WTC11 (cell line): ENCODE results near the gene PTPRC. TPM values are rescaled to one million over a fixed set of nuclear protein-coding genes. Genes with fewer than 3 reads are reported as not detected.

Experiments
- ATAC-seq: fragments of 200-7000 bp; cut with Tn5 transposase; 2 replicates; pipeline ENCODE4 v1.10.0; 2021; ENCODE audit warnings: mild to moderate bottlenecking, moderate library complexity
- CTCF ChIA-PET: fragments of 300-600 bp; sonication (Branson Sonifier 250); formaldehyde crosslinking; loops from one replicate; lab custom pipeline; 2021; ENCODE audit warnings: antibody characterized with exemption; lab: Charles Lee
- POLR2A ChIA-PET: fragments of 350-600 bp; sonication (Branson Sonifier 250); formaldehyde crosslinking; loops from one replicate; lab custom pipeline; 2021; ENCODE audit warnings: antibody characterized with exemption; lab: Charles Lee
- DNase-seq: peaks from one replicate; pipeline ENCODE4 v3.0.0; 2021; ENCODE audit warnings: low spot score
- H3K27ac Mint-ChIP-seq: 2 replicates; pipeline ENCODE4 v1.8.0; 2021; ENCODE audit warnings: mixed read lengths
- H3K27me3 Mint-ChIP-seq: 2 replicates; pipeline ENCODE4 v1.8.0; 2021; ENCODE audit warnings: low read depth, mild to moderate bottlenecking, moderate library complexity, mixed read lengths
- H3K36me3 Mint-ChIP-seq: 2 replicates; pipeline ENCODE4 v1.8.0; 2021; ENCODE audit warnings: mixed read lengths
- H3K4me1 Mint-ChIP-seq: 2 replicates; pipeline ENCODE4 v1.8.0; 2022; ENCODE audit warnings: mixed read lengths
- H3K4me3 Mint-ChIP-seq: 2 replicates; pipeline ENCODE4 v1.8.0; 2021; ENCODE audit warnings: mild to moderate bottlenecking, moderate library complexity, mixed read lengths
- H3K9me3 Mint-ChIP-seq: 2 replicates; pipeline ENCODE4 v1.8.0; 2021; ENCODE audit warnings: mixed read lengths
- GABPB1 ChIP-seq: sonication (generic); formaldehyde crosslinking; IDR thresholded peaks from 2 replicates; pipeline ENCODE4 v1.8.1; 2023; ENCODE audit warnings: mild to moderate bottlenecking, missing genetic modification reagents
- IRF2 ChIP-seq: sonication (generic); formaldehyde crosslinking; IDR thresholded peaks from 2 replicates; pipeline ENCODE4 v1.8.0; 2022; ENCODE audit warnings: low read depth, missing genetic modification reagents, borderline replicate concordance
- KAT7 ChIP-seq: sonication (generic); formaldehyde crosslinking; IDR thresholded peaks from 2 replicates; pipeline ENCODE4 v1.8.1; 2023; ENCODE audit warnings: missing genetic modification reagents, mild to moderate bottlenecking, borderline replicate concordance
- NFYB ChIP-seq: sonication (generic); formaldehyde crosslinking; conservative IDR thresholded peaks from 2 replicates; pipeline ENCODE4 v1.8.0; 2022; ENCODE audit warnings: low read depth, missing genetic modification reagents
- OVOL2 ChIP-seq: fragments of 250-450 bp; sonication (Bioruptor Pico); IDR thresholded peaks from 2 replicates; pipeline ENCODE4 v1.9.0; 2021; ENCODE audit warnings: mild to moderate bottlenecking, borderline replicate concordance
- RELA ChIP-seq: sonication (generic); formaldehyde crosslinking; IDR thresholded peaks from 2 replicates; pipeline ENCODE4 v1.8.1; 2022; ENCODE audit warnings: missing genetic modification reagents, mild to moderate bottlenecking, borderline replicate concordance
- ZNF396 ChIP-seq: fragments of 250-450 bp; sonication (Bioruptor Pico); IDR thresholded peaks from 2 replicates; pipeline ENCODE4 v1.8.0; 2021; ENCODE audit warnings: mild to moderate bottlenecking, moderate library complexity, borderline replicate concordance
- ZNF416 ChIP-seq: fragments of 250-450 bp; sonication (Bioruptor Pico); IDR thresholded peaks from 2 replicates; pipeline ENCODE4 v1.9.0; 2021; ENCODE audit warnings: mild to moderate bottlenecking, inconsistent platforms
- total RNA-seq: library from RNA; stranded (reverse); gene quantifications from 3 replicates; pipeline ENCODE4 v1.2.3, GENCODE V29; 2021
- TF ChIP-seq, protein P1 (sequence below): sonication (generic); formaldehyde crosslinking; IDR thresholded peaks from 2 replicates; pipeline ENCODE4 v1.8.1; 2023; ENCODE audit warnings: mild to moderate bottlenecking, moderate library complexity, missing genetic modification reagents
- TF ChIP-seq, protein P2 (sequence below): sonication (generic); formaldehyde crosslinking; IDR thresholded peaks from 2 replicates; pipeline ENCODE4 v1.8.0; 2023; ENCODE audit warnings: missing genetic modification reagents, mild to moderate bottlenecking, borderline replicate concordance
- TF ChIP-seq, protein P3 (sequence below): fragments of 250-450 bp; sonication (Bioruptor Pico); IDR thresholded peaks from 2 replicates; pipeline ENCODE4 v1.8.0; 2021; ENCODE audit warnings: mild to moderate bottlenecking
- TF ChIP-seq, protein P4 (sequence below): fragments of 250-450 bp; sonication (Bioruptor Pico); IDR thresholded peaks from 2 replicates; pipeline ENCODE4 v2.1.2; 2022; ENCODE audit warnings: mild to moderate bottlenecking, moderate library complexity
- TF ChIP-seq, protein P5 (sequence below): sonication (generic); formaldehyde crosslinking; IDR thresholded peaks from 2 replicates; pipeline ENCODE4 v1.8.0; 2022; ENCODE audit warnings: mild to moderate bottlenecking, missing genetic modification reagents
- TF ChIP-seq, protein P6 (sequence below): sonication (generic); formaldehyde crosslinking; IDR thresholded peaks from 2 replicates; pipeline ENCODE4 v1.8.0; 2022; ENCODE audit warnings: mild to moderate bottlenecking, missing genetic modification reagents

Gene PTPRC
- total RNA-seq, 1 experiment from 2014 or later, result 1.4 TPM

DNA sequence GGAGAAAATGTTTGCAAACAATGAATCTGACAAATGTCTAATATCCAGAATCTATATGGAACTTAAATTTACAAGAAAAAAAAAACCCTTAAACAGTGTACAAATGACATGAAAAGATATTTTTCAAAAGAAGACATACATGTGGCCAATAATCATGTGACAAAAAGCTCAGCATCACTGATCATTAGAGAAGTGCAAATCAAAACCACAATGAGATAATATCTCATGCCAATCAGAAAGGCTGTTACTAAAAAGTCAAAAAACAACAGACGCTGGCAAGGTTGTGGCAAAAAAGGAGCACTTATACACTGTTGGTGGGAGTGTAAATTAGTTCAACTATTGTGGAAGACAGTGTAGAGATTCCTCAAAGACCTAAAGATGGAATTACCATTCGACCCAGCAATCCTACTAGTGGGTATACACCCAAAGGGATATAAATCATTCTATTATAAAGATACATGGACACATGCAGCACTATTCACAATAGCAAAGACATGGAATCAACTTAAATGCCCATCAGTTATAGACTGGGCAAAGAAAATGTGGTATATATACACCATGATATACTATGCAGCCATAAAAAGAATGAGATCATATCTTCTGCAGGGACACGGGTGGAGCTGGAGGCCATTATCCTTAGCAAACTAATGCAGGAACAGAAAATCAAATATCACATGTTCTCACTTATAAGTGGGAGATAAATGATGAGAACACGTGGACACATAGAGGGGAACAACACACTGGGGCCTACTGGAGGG lies 123.2 kb downstream of the PTPRC start:
- POLR2A ChIA-PET, result no interaction called here
- ATAC-seq, result no peak
- TF ChIP-seq, protein P1, sequence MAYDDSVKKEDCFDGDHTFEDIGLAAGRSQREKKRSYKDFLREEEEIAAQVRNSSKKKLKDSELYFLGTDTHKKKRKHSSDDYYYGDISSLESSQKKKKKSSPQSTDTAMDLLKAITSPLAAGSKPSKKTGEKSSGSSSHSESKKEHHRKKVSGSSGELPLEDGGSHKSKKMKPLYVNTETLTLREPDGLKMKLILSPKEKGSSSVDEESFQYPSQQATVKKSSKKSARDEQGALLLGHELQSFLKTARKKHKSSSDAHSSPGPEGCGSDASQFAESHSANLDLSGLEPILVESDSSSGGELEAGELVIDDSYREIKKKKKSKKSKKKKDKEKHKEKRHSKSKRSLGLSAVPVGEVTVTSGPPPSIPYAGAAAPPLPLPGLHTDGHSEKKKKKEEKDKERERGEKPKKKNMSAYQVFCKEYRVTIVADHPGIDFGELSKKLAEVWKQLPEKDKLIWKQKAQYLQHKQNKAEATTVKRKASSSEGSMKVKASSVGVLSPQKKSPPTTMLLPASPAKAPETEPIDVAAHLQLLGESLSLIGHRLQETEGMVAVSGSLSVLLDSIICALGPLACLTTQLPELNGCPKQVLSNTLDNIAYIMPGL, result no peak
- no peak for TF ChIP-seq NFYB (CRISPR knock-in tag)
- TF ChIP-seq RELA, result no peak
- no peaks in the 10 kb centered on the region for H3K36me3 Mint-ChIP-seq
- no peak overlapping the region for H3K4me3 Mint-ChIP-seq
- DNase-seq, result no peak
- CTCF ChIA-PET, result no interaction called here
- no peaks in the 10 kb centered on the region for H3K9me3 Mint-ChIP-seq
- H3K27me3 Mint-ChIP-seq, result no peaks in the 10 kb centered on the region
- no peak overlapping the region for H3K27ac Mint-ChIP-seq
- H3K4me1 Mint-ChIP-seq, result no peaks in the 10 kb centered on the region

DNA sequence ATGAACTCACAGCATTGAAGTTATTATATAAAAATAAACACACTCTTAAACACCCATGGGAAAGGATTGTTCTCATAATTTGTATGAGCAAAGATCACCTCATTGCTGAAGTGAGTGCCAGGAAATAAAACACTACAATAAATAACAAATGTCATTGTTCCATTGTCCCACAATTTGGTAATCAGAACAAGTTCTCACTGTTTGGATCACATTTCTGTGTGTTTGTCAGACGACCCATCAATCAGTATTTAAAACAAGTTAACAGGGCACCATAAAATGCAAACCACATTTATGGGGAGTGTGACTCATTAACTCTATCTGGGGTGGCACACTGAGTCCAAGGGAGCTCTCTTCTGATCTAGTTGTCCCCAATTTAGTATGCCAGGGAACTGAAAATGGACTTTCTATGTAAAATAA lies 124.5 kb downstream of the PTPRC start:
- ATAC-seq, result no peak
- H3K4me1 Mint-ChIP-seq, result no peaks in the 10 kb centered on the region
- no peak overlapping the region for H3K4me3 Mint-ChIP-seq
- TF ChIP-seq, protein P2, sequence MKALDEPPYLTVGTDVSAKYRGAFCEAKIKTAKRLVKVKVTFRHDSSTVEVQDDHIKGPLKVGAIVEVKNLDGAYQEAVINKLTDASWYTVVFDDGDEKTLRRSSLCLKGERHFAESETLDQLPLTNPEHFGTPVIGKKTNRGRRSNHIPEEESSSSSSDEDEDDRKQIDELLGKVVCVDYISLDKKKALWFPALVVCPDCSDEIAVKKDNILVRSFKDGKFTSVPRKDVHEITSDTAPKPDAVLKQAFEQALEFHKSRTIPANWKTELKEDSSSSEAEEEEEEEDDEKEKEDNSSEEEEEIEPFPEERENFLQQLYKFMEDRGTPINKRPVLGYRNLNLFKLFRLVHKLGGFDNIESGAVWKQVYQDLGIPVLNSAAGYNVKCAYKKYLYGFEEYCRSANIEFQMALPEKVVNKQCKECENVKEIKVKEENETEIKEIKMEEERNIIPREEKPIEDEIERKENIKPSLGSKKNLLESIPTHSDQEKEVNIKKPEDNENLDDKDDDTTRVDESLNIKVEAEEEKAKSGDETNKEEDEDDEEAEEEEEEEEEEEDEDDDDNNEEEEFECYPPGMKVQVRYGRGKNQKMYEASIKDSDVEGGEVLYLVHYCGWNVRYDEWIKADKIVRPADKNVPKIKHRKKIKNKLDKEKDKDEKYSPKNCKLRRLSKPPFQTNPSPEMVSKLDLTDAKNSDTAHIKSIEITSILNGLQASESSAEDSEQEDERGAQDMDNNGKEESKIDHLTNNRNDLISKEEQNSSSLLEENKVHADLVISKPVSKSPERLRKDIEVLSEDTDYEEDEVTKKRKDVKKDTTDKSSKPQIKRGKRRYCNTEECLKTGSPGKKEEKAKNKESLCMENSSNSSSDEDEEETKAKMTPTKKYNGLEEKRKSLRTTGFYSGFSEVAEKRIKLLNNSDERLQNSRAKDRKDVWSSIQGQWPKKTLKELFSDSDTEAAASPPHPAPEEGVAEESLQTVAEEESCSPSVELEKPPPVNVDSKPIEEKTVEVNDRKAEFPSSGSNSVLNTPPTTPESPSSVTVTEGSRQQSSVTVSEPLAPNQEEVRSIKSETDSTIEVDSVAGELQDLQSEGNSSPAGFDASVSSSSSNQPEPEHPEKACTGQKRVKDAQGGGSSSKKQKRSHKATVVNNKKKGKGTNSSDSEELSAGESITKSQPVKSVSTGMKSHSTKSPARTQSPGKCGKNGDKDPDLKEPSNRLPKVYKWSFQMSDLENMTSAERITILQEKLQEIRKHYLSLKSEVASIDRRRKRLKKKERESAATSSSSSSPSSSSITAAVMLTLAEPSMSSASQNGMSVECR (CRISPR knock-in tag), result no peak
- TF ChIP-seq, protein P3, sequence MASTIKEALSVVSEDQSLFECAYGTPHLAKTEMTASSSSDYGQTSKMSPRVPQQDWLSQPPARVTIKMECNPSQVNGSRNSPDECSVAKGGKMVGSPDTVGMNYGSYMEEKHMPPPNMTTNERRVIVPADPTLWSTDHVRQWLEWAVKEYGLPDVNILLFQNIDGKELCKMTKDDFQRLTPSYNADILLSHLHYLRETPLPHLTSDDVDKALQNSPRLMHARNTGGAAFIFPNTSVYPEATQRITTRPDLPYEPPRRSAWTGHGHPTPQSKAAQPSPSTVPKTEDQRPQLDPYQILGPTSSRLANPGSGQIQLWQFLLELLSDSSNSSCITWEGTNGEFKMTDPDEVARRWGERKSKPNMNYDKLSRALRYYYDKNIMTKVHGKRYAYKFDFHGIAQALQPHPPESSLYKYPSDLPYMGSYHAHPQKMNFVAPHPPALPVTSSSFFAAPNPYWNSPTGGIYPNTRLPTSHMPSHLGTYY (CRISPR knock-in tag), result no peak
- TF ChIP-seq KAT7 (CRISPR knock-in tag) (no peak), GABPB1 (CRISPR knock-in tag) (no peak), IRF2 (CRISPR knock-in tag) (no peak)
- TF ChIP-seq, all 79 proteins: peak for 0
- Mint-ChIP-seq H3K9me3 (no peaks in the 10 kb centered on the region), H3K36me3 (no peaks in the 10 kb centered on the region), H3K27me3 (no peaks in the 10 kb centered on the region), H3K27ac (no peak overlapping the region)
- no peak for DNase-seq
- POLR2A ChIA-PET, result no interaction called here
- CTCF ChIA-PET, result no interaction called here

DNA sequence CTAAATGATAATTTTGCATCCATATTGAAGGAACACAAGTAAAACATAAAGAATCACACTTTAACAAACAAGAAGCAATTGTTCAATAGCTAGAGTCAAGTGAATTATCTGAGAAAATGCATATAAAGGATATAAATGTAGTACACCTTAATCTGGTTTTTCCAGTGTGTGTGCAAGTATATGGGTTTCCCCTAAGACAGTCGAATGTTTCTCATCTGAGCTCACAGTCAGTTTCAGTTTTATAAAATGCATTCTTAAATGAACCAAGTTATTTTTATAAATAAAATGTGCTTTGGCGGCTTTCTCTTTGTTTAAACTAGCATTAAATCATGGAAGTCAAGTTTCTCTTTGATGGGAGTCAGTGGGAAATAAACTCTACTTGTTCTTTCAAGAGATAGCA lies 125.9 kb downstream of the PTPRC start:
- H3K27me3 Mint-ChIP-seq, result no peaks in the 10 kb centered on the region
- H3K27ac Mint-ChIP-seq, result no peak overlapping the region
- peaks cover 3% of the 10 kb centered on the region for H3K4me1 Mint-ChIP-seq
- H3K36me3 Mint-ChIP-seq, result no peaks in the 10 kb centered on the region
- TF ChIP-seq ZNF396 (CRISPR knock-in tag) (no peak), ZNF416 (no peak), OVOL2 (CRISPR knock-in tag) (no peak)
- TF ChIP-seq, protein P4, sequence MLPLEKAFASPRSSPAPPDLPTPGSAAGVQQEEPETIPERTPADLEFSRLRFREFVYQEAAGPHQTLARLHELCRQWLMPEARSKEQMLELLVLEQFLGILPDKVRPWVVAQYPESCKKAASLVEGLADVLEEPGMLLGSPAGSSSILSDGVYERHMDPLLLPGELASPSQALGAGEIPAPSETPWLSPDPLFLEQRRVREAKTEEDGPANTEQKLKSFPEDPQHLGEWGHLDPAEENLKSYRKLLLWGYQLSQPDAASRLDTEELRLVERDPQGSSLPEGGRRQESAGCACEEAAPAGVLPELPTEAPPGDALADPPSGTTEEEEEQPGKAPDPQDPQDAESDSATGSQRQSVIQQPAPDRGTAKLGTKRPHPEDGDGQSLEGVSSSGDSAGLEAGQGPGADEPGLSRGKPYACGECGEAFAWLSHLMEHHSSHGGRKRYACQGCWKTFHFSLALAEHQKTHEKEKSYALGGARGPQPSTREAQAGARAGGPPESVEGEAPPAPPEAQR (CRISPR knock-in tag), result no peak
- TF ChIP-seq, protein P5, sequence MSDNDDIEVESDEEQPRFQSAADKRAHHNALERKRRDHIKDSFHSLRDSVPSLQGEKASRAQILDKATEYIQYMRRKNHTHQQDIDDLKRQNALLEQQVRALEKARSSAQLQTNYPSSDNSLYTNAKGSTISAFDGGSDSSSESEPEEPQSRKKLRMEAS (CRISPR knock-in tag), result no peak
- TF ChIP-seq, protein P6, sequence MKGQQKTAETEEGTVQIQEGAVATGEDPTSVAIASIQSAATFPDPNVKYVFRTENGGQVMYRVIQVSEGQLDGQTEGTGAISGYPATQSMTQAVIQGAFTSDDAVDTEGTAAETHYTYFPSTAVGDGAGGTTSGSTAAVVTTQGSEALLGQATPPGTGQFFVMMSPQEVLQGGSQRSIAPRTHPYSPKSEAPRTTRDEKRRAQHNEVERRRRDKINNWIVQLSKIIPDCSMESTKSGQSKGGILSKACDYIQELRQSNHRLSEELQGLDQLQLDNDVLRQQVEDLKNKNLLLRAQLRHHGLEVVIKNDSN (CRISPR knock-in tag), result no peak
- no peak overlapping the region for H3K4me3 Mint-ChIP-seq
- CTCF ChIA-PET, result no interaction called here
- POLR2A ChIA-PET, result no interaction called here
- H3K9me3 Mint-ChIP-seq, result no peaks in the 10 kb centered on the region
- ATAC-seq (no peak), DNase-seq (no peak)
